ENCODE data around the gene FUCA2. TPM values are rescaled to one million over a fixed set of nuclear protein-coding genes. Genes with fewer than 3 reads are reported as not detected.

The FUCA2 gene
- total RNA-seq, 1 experiment from 2014 or later, result 15.3 TPM

DNA sequence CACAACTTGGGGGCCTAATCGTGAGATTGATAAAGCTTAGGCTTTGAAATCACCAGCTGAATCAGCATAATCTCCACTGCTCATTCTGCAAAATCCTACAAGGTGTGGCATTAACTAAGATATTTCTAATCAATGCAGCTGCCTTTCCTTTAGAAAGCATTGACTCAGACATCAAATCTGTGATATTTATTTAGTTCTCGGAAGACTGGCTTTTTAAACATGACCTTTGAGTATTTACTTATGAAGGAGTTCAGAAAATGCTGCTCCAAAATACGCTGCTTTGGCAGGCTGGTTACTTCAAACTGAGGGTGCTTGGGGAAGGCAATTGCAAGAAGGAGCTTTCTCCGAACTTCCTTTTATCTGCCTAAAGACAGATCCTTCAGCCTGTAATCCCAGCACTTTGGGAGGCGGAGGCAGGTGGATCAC is 23.7 kb upstream of the FUCA2 start:
- DNase-seq (ENCODE audit: low spot score), result no peak
- TF ChIP-seq, protein P1, sequence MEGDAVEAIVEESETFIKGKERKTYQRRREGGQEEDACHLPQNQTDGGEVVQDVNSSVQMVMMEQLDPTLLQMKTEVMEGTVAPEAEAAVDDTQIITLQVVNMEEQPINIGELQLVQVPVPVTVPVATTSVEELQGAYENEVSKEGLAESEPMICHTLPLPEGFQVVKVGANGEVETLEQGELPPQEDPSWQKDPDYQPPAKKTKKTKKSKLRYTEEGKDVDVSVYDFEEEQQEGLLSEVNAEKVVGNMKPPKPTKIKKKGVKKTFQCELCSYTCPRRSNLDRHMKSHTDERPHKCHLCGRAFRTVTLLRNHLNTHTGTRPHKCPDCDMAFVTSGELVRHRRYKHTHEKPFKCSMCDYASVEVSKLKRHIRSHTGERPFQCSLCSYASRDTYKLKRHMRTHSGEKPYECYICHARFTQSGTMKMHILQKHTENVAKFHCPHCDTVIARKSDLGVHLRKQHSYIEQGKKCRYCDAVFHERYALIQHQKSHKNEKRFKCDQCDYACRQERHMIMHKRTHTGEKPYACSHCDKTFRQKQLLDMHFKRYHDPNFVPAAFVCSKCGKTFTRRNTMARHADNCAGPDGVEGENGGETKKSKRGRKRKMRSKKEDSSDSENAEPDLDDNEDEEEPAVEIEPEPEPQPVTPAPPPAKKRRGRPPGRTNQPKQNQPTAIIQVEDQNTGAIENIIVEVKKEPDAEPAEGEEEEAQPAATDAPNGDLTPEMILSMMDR (conservative IDR thresholded peaks at IDR 0.05; ENCODE audit: low read depth, low read length), result no peak
- no peak for TF ChIP-seq EZH2 (IDR thresholded peaks at IDR 0.05; ENCODE audit: borderline replicate concordance, low read depth, low read length, poor library complexity, severe bottlenecking)
- H3K4me3 ChIP-seq (ENCODE audit: low read depth, low read length, poor library complexity, severe bottlenecking), result no peak overlapping the region
- ChIA-PET POLR2A (ENCODE audit: low non-redundant PET) (no interaction called here), CTCF (no interaction called here)
- BruUV-seq (replicated peaks), result no TSS peak
- no peaks in the 10 kb centered on the region for H3K9me3 ChIP-seq (ENCODE audit: low read depth, low read length, poor library complexity, severe bottlenecking)
- H3K27ac ChIP-seq (ENCODE audit: low read depth, low read length, poor library complexity, severe bottlenecking), result no peak overlapping the region
- H3K36me3 ChIP-seq (ENCODE audit: insufficient read depth, low read length, poor library complexity, severe bottlenecking), result no peaks in the 10 kb centered on the region
- H3K27me3 ChIP-seq (replicated peaks; ENCODE audit: insufficient read depth, low read depth, low read length, poor library complexity), result peaks cover 16% of the 10 kb centered on the region
- intact Hi-C loops (cut with micrococcal nuclease; ENCODE audit: unreplicated experiment), result loop anchor here (10.0 kb wide), 1 partner anchor 840 kb away; no protein-coding TSS in a partner anchor
- H3K4me1 ChIP-seq (ENCODE audit: insufficient read depth, low read length, poor library complexity, severe bottlenecking), result no peaks in the 10 kb centered on the region

- CTCF ChIA-PET, result no interaction called here
- Histone ChIP-seq H3K27me3 (replicated peaks; ENCODE audit: insufficient read depth, low read depth, low read length, poor library complexity) (peaks cover 11% of the 10 kb centered on the region), H3K4me3 (ENCODE audit: low read depth, low read length, poor library complexity, severe bottlenecking) (no peak overlapping the region), H3K9me3 (ENCODE audit: low read depth, low read length, poor library complexity, severe bottlenecking) (no peaks in the 10 kb centered on the region), H3K36me3 (ENCODE audit: insufficient read depth, low read length, poor library complexity, severe bottlenecking) (no peaks in the 10 kb centered on the region), H3K27ac (ENCODE audit: low read depth, low read length, poor library complexity, severe bottlenecking) (no peak overlapping the region), H3K4me1 (ENCODE audit: insufficient read depth, low read length, poor library complexity, severe bottlenecking) (no peaks in the 10 kb centered on the region)
- POLR2A ChIA-PET (ENCODE audit: low non-redundant PET), result no interaction called here
- no peak for DNase-seq (ENCODE audit: low spot score)
- no peak for TF ChIP-seq EZH2 (IDR thresholded peaks at IDR 0.05; ENCODE audit: borderline replicate concordance, low read depth, low read length, poor library complexity, severe bottlenecking)
- TF ChIP-seq, protein P1 (conservative IDR thresholded peaks at IDR 0.05; ENCODE audit: low read depth, low read length), result no peak
- intact Hi-C loops (cut with micrococcal nuclease; ENCODE audit: unreplicated experiment), result loop anchor here (10.0 kb wide), 1 partner anchor 837 kb away; no protein-coding TSS in a partner anchor
- BruUV-seq (replicated peaks), result no TSS peak
These were observed 20.4 kb upstream of the FUCA2 start for GRCh38 chr6:143531720-143532499.

DNA sequence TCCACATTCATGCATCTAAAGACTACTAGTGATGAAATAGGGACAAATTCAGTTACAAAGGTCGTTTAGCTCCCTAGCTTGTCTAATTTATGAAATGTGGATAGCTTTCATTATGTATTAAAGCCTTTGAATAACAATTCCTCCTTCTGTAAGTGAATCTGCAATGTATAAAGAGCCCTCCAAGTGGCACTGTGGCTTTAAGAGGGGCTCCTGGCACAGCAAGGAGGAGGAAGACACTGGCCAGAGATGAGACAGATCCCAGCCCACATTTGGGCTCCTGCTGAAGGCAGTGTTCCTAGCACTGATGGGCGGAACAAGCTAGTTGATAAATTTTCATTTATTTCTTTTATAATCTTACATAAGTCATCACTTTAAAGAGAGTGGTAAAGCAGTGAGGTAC is 17.6 kb upstream of the FUCA2 start:
- Histone ChIP-seq H3K27me3 (replicated peaks; ENCODE audit: insufficient read depth, low read depth, low read length, poor library complexity) (peaks cover 3% of the 10 kb centered on the region), H3K9me3 (ENCODE audit: low read depth, low read length, poor library complexity, severe bottlenecking) (no peaks in the 10 kb centered on the region), H3K27ac (ENCODE audit: low read depth, low read length, poor library complexity, severe bottlenecking) (no peak overlapping the region), H3K36me3 (ENCODE audit: insufficient read depth, low read length, poor library complexity, severe bottlenecking) (no peaks in the 10 kb centered on the region), H3K4me1 (ENCODE audit: insufficient read depth, low read length, poor library complexity, severe bottlenecking) (no peaks in the 10 kb centered on the region), H3K4me3 (ENCODE audit: low read depth, low read length, poor library complexity, severe bottlenecking) (no peak overlapping the region)
- TF ChIP-seq, protein P1 (conservative IDR thresholded peaks at IDR 0.05; ENCODE audit: low read depth, low read length), result peak; percentile 25; the same call in 1 of the 2 replicates
- no peak for TF ChIP-seq EZH2 (IDR thresholded peaks at IDR 0.05; ENCODE audit: borderline replicate concordance, low read depth, low read length, poor library complexity, severe bottlenecking)
- peak; percentile 20 for DNase-seq (ENCODE audit: low spot score)
- BruUV-seq (replicated peaks), result no TSS peak
- ChIA-PET CTCF (no interaction called here), POLR2A (ENCODE audit: low non-redundant PET) (no interaction called here)
- intact Hi-C loops (cut with micrococcal nuclease; ENCODE audit: unreplicated experiment), result no loop called here
